Endothelial cell of umbilical vein (primary cell): ENCODE data around the gene RHOH.

Source experiments
- EZH2 ChIP-seq: IDR thresholded peaks from 2 replicates; pipeline ENCODE4 v1.6.1; 2012; ENCODE audit warnings: borderline replicate concordance, low read depth, mild to moderate bottlenecking, moderate library complexity, low read length, inconsistent platforms; ENCODE audit not compliant: severe bottlenecking
- FOS ChIP-seq: IDR thresholded peaks from 2 replicates; pipeline ENCODE4 v1.6.1; 2011; ENCODE audit warnings: mild to moderate bottlenecking, low read length, moderate library complexity, borderline replicate concordance; ENCODE audit not compliant: insufficient read depth
- POLR2A ChIP-seq: IDR thresholded peaks from 2 replicates; pipeline ENCODE4 v1.6.1; 2012; ENCODE audit warnings: low read depth, mild to moderate bottlenecking, control low read depth, low read length
- POLR2AphosphoS5 ChIP-seq: IDR thresholded peaks from 2 replicates; pipeline ENCODE4 v1.6.1; 2012; ENCODE audit warnings: low read depth, mild to moderate bottlenecking, control low read depth, low read length, moderate library complexity; ENCODE audit not compliant: insufficient read depth
- TF ChIP-seq, protein P1 (sequence below), 2 donors: IDR thresholded peaks; 1 replicate in 1 of 2; 2 replicates in 1 of 2; pipeline ENCODE4 v1.5.1; 2011; ENCODE audit warnings: low read length in 2 of 2, mild to moderate bottlenecking in 2 of 2, moderate library complexity in 2 of 2, control low read depth in 1 of 2, inconsistent platforms in 1 of 2, low read depth in 1 of 2; ENCODE audit not compliant: insufficient read depth in 1 of 2; ENCODE audit errors: extremely low read depth in 1 of 2
- TF ChIP-seq, protein P2 (sequence below): IDR thresholded peaks from 2 replicates; pipeline ENCODE4 v1.6.1; 2011; ENCODE audit not compliant: insufficient read depth, insufficient read length

DNA sequence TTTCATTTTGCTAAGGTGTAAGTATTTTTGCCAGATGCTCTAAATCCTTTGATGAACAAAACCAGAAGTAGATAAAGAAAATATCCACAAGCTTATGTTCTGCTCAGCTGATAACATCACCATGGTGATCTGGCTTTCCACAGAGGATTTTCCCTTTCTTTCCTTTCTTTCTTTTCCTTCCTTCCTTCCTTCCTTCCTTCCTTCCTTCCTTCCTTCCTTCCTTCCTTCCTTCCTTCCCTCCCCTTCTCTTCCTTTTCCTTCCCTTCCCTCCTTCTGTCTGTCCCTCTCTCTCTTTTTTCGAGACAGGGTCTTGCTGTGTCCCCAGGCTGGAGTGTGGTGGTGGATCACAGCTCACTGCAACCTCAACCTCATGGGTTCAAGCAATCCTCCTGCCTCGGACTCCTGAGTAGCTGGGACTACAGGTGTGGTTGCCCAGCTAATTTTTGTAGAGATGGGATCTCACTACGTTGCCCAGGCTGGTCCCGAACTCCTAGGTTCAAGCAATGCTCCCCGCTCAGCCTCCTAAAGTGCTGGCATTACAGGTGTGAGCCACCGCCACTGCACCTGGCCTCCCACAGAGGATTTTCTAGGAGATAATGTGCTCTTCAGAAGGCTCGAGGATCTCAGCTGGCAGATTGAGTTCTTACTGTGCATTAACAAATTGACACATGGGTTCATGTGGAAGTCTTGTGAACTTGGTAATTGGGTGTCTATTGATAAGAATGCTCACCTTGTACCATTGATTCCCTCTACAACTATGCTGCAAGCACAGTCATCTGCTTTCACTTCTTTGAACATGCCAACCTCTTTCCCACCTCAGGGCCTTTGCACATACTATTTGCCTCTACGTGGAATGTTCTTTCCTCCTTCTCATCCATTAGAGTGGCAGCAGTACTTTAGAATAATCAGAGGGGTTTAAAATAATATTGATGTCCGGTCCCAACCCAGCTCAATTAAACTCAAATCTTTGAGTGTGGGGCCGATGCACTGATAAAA lies 1.4 kb upstream of the RHOH start:
- TF ChIP-seq, protein P1, sequence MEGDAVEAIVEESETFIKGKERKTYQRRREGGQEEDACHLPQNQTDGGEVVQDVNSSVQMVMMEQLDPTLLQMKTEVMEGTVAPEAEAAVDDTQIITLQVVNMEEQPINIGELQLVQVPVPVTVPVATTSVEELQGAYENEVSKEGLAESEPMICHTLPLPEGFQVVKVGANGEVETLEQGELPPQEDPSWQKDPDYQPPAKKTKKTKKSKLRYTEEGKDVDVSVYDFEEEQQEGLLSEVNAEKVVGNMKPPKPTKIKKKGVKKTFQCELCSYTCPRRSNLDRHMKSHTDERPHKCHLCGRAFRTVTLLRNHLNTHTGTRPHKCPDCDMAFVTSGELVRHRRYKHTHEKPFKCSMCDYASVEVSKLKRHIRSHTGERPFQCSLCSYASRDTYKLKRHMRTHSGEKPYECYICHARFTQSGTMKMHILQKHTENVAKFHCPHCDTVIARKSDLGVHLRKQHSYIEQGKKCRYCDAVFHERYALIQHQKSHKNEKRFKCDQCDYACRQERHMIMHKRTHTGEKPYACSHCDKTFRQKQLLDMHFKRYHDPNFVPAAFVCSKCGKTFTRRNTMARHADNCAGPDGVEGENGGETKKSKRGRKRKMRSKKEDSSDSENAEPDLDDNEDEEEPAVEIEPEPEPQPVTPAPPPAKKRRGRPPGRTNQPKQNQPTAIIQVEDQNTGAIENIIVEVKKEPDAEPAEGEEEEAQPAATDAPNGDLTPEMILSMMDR (IDR thresholded peaks at IDR 0.05; ENCODE audit: extremely low read depth in 1 of 2, insufficient read depth in 1 of 2, low read depth in 1 of 2, low read length in 2 of 2), result no peak
- TF ChIP-seq POLR2AphosphoS5 (no peak), POLR2A (no peak), EZH2 (no peak), FOS (no peak)
- TF ChIP-seq, protein P2, sequence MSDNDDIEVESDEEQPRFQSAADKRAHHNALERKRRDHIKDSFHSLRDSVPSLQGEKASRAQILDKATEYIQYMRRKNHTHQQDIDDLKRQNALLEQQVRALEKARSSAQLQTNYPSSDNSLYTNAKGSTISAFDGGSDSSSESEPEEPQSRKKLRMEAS, result no peak
